ENCODE results near the gene MBD3L5. TPM values are rescaled to one million over a fixed set of nuclear protein-coding genes. Genes with fewer than 3 reads are reported as not detected.

MBD3L5 gene
- total RNA-seq, 1 experiment from 2014 or later, result not detected

GRCh38 chr19:7010722-7011593, 19.4 kb upstream of the MBD3L5 start:
- BruUV-seq (replicated peaks), result no TSS peak
- DNase-seq (ENCODE audit: low read depth, low spot score) (no peak), ATAC-seq (no peak)
- no peak for TF ChIP-seq POLR2AphosphoS5 (IDR thresholded peaks at IDR 0.05; ENCODE audit: low read depth, low read length)
- TF ChIP-seq, protein P1, sequence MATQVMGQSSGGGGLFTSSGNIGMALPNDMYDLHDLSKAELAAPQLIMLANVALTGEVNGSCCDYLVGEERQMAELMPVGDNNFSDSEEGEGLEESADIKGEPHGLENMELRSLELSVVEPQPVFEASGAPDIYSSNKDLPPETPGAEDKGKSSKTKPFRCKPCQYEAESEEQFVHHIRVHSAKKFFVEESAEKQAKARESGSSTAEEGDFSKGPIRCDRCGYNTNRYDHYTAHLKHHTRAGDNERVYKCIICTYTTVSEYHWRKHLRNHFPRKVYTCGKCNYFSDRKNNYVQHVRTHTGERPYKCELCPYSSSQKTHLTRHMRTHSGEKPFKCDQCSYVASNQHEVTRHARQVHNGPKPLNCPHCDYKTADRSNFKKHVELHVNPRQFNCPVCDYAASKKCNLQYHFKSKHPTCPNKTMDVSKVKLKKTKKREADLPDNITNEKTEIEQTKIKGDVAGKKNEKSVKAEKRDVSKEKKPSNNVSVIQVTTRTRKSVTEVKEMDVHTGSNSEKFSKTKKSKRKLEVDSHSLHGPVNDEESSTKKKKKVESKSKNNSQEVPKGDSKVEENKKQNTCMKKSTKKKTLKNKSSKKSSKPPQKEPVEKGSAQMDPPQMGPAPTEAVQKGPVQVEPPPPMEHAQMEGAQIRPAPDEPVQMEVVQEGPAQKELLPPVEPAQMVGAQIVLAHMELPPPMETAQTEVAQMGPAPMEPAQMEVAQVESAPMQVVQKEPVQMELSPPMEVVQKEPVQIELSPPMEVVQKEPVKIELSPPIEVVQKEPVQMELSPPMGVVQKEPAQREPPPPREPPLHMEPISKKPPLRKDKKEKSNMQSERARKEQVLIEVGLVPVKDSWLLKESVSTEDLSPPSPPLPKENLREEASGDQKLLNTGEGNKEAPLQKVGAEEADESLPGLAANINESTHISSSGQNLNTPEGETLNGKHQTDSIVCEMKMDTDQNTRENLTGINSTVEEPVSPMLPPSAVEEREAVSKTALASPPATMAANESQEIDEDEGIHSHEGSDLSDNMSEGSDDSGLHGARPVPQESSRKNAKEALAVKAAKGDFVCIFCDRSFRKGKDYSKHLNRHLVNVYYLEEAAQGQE (IDR thresholded peaks at IDR 0.05; ENCODE audit: insufficient read depth in 1 of 2, low read depth in 2 of 2, low read length in 1 of 2), result no peak
- no peak for TF ChIP-seq SIN3A (IDR thresholded peaks at IDR 0.05; ENCODE audit: borderline replicate concordance, insufficient read depth, low read depth, low read length)
- TF ChIP-seq, protein P2, sequence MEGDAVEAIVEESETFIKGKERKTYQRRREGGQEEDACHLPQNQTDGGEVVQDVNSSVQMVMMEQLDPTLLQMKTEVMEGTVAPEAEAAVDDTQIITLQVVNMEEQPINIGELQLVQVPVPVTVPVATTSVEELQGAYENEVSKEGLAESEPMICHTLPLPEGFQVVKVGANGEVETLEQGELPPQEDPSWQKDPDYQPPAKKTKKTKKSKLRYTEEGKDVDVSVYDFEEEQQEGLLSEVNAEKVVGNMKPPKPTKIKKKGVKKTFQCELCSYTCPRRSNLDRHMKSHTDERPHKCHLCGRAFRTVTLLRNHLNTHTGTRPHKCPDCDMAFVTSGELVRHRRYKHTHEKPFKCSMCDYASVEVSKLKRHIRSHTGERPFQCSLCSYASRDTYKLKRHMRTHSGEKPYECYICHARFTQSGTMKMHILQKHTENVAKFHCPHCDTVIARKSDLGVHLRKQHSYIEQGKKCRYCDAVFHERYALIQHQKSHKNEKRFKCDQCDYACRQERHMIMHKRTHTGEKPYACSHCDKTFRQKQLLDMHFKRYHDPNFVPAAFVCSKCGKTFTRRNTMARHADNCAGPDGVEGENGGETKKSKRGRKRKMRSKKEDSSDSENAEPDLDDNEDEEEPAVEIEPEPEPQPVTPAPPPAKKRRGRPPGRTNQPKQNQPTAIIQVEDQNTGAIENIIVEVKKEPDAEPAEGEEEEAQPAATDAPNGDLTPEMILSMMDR (IDR thresholded peaks at IDR 0.05), result no peak
- ChIA-PET POLR2A (no interaction called here), CTCF (no interaction called here)
- Histone ChIP-seq H3K27me3 (ENCODE audit: control insufficient read depth, insufficient read depth, low read length) (no peaks in the 10 kb centered on the region), H3K36me3 (ENCODE audit: control insufficient read depth, insufficient read depth, low read length) (no peaks in the 10 kb centered on the region), H3K27ac (ENCODE audit: low read length) (no peak overlapping the region), H3K4me3 (ENCODE audit: low read depth in 2 of 2, low read length in 2 of 2) (no peak overlapping the region), H3K4me1 (ENCODE audit: control insufficient read depth, insufficient read depth, low read length) (no peaks in the 10 kb centered on the region), H3K9me3 (ENCODE audit: control insufficient read depth, insufficient read depth, low read depth, low read length) (no peaks in the 10 kb centered on the region)
- intact Hi-C loops (cut with micrococcal nuclease; ENCODE audit: unreplicated experiment) (no loop called here), in situ Hi-C loops (cut with HindIII; ENCODE audit: low pct_unique_long_range_greater_than_20kb, low sequenced_read_pairs) (no loop called here)

GRCh38 chr19:7013678-7014077, 16.7 kb upstream of the MBD3L5 start:
- H3K27ac ChIP-seq (ENCODE audit: low read length), result no peak overlapping the region
- in situ Hi-C loops (cut with HindIII; ENCODE audit: low pct_unique_long_range_greater_than_20kb, low sequenced_read_pairs), result no loop called here
- CTCF ChIA-PET, result interaction anchor here (0.6 kb wide), 1 partner anchor 67 kb away, joined by 3 read pairs; no protein-coding TSS in a partner anchor
- H3K9me3 ChIP-seq (ENCODE audit: control insufficient read depth, insufficient read depth, low read depth, low read length), result no peaks in the 10 kb centered on the region
- DNase-seq (ENCODE audit: low read depth, low spot score) (no peak), ATAC-seq (no peak)
- H3K4me3 ChIP-seq (ENCODE audit: low read depth in 2 of 2, low read length in 2 of 2), result no peak overlapping the region
- H3K36me3 ChIP-seq (ENCODE audit: control insufficient read depth, insufficient read depth, low read length), result no peaks in the 10 kb centered on the region
- no TSS peak for BruUV-seq (replicated peaks)
- intact Hi-C loops (cut with micrococcal nuclease; ENCODE audit: unreplicated experiment), result no loop called here
- no peak for TF ChIP-seq POLR2AphosphoS5 (IDR thresholded peaks at IDR 0.05; ENCODE audit: low read depth, low read length)
- no peak for TF ChIP-seq TCF7L2 (IDR thresholded peaks at IDR 0.05; ENCODE audit: low read depth, low read length)
- TF ChIP-seq, protein P2 (IDR thresholded peaks at IDR 0.05), result no peak
- TF ChIP-seq, protein P1 (IDR thresholded peaks at IDR 0.05; ENCODE audit: insufficient read depth in 1 of 2, low read depth in 2 of 2, low read length in 1 of 2), result no peak
- TF ChIP-seq SIN3A (IDR thresholded peaks at IDR 0.05; ENCODE audit: borderline replicate concordance, insufficient read depth, low read depth, low read length), result no peak
- H3K4me1 ChIP-seq (ENCODE audit: control insufficient read depth, insufficient read depth, low read length), result no peaks in the 10 kb centered on the region
- H3K27me3 ChIP-seq (ENCODE audit: control insufficient read depth, insufficient read depth, low read length), result no peaks in the 10 kb centered on the region
- POLR2A ChIA-PET, result no interaction called here

Data from Panc1 (cell line).